Small intestine (tissue), 7 donors: Measurements from ENCODE around the gene HDHD2. TPM values are rescaled to one million over a fixed set of nuclear protein-coding genes. Genes with fewer than 3 reads are reported as not detected.

Experiments used
- DNase-seq, 2 donors: peaks; one replicate each; pipeline versions ENCODE4 v3.0.0 to v3.0.0-alpha.2; 2013
- FAIRE-seq: peaks from 2 replicates; lab custom pipeline; 2012; peaks lifted over from hg19 to GRCh38; lab: Jason Lieb, UNC
- H3K27ac ChIP-seq, 3 donors: one replicate each; pipeline ENCODE4 v1.5.1; 2013; ENCODE audit warnings: low read length in 2 of 3, mild to moderate bottlenecking in 2 of 3, control low read depth in 1 of 3, inconsistent platforms in 1 of 3, low read depth in 1 of 3, moderate library complexity in 1 of 3
- H3K27me3 ChIP-seq, 3 donors: one replicate each; pipeline ENCODE4 v1.6.1; 2013; ENCODE audit warnings: low read length in 3 of 3, inconsistent platforms in 1 of 3; ENCODE audit not compliant: control insufficient read depth in 3 of 3, insufficient read depth in 3 of 3
- H3K36me3 ChIP-seq, 3 donors: one replicate each; pipeline ENCODE4 v1.6.1; 2013; ENCODE audit warnings: low read length in 3 of 3, inconsistent platforms in 1 of 3, low read depth in 1 of 3, mild to moderate bottlenecking in 1 of 3, moderate library complexity in 1 of 3; ENCODE audit not compliant: control insufficient read depth in 3 of 3, insufficient read depth in 2 of 3
- H3K4me1 ChIP-seq, 3 donors: one replicate each; pipeline ENCODE4 v1.6.1; 2013; ENCODE audit warnings: low read length in 2 of 3, inconsistent platforms in 1 of 3, low read depth in 1 of 3, mild to moderate bottlenecking in 1 of 3, moderate library complexity in 1 of 3; ENCODE audit not compliant: control insufficient read depth in 3 of 3, insufficient read depth in 2 of 3
- H3K4me3 ChIP-seq, 3 donors: one replicate each; pipeline ENCODE4 v1.5.1; 2013; ENCODE audit warnings: low read length in 3 of 3, control low read depth in 1 of 3, inconsistent platforms in 1 of 3, low read depth in 1 of 3, mild to moderate bottlenecking in 1 of 3, moderate library complexity in 1 of 3
- H3K9me3 ChIP-seq, 2 donors: one replicate each; pipeline ENCODE4 v1.6.1; 2013; ENCODE audit warnings: low read depth in 1 of 2, low read length in 1 of 2; ENCODE audit not compliant: control insufficient read depth in 2 of 2, insufficient read depth in 1 of 2
- WGBS, 3 donors: extraction: QIAGEN DNeasy Blood & Tissue Kit; methylation state at CpG; one replicate each; pipeline ENCODE4 v1.1.7; 2013; 5-methylcytosine and 5-hydroxymethylcytosine counted together
- polyA plus RNA-seq, 4 donors: library from polyadenylated mRNA; stranded (reverse) in 3 of 4; unstranded in 1 of 4; fragments of 200-250 nt in 3 of 4; fragments of 120-200 nt in 1 of 4; gene quantifications; one replicate each; pipeline versions ENCODE4 v1.2.1 to v1.2.3, GENCODE V29; 2013
- donor health status: healthy with polysubstance abuse.
- donor health status: control.
- donor health status: control.
- donor health status: Bipolar disorder and iron deficiency.
- donor health status: healthy.

The HDHD2 gene
- polyA plus RNA-seq, 4 donors, result 16.5 to 39.0 (median 24.3) TPM

DNA sequence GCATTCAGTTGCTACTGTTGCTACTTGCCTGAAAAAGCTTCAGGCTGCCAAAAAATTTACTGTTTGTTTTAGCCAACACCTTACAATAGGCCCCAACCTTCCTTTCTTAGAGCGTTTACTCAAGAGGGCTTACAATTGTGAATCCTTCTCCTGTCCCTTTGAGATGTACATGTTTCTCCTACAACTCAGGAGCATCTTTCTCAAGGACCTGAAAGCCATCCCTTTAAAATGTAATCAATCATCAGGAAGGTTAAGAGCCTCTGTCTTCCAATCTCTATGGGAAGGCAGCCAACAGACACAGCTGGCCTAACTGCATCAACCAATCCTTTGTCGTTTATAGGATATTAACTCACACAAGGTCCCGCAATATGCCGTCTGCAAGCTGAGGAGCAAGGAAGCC lies 29.2 kb upstream of the HDHD2 start:
- Histone ChIP-seq H3K36me3 (no peaks in the 10 kb centered on the region), H3K4me1 (peaks cover 0 to 4% (median 0%) of the 10 kb centered on the region in 3 donors), H3K27ac (no peak overlapping the region), H3K4me3 (no peak overlapping the region), H3K27me3 (no peaks in the 10 kb centered on the region), H3K9me3 (peaks cover 0 to 2% of the 10 kb centered on the region in 2 donors)
- FAIRE-seq, result no peak
- DNase-seq, result peak in 1 of 2 donors; percentile 10
- WGBS, 3 donors, result 12 to 50% (median 35%) methylated on average over 4 of the region's 4 CpGs

DNA sequence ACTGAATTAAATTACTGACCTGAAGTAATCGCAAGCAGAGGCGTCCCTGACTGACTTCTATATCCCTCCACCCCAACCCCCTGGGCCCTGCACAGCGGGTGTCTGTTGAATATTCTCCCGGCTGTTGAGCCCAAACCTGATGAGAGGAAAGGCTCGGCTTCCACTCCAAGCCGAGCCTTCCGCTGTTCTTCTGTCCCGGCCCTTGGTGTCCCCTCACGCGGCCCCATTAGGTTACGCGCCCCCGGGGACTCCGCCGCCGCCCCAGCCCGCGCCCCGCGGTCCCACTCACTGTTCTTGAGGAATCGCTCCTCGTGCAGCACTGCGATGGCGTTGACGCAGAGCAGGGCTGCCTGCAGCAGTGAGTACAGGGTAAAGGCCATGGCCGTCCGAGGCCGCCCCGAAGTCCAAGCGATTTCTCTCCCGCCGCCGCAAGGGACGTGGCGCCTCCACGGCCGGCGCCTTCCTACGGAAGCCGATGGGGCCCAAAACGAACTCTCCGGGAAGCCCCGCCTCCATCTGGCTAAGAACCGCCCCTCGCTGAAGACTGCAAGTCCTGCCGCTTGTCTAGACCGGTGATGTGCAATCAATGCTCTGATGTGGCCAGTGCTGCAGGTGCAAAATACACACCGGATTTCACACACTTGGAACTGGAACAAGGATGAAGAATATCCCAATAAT lies 25.7 kb upstream of the HDHD2 start, which contains the start of gene IER3IP1:
TSS of gene IER3IP1 (minus strand) at position 467 of the 678 bp plus-strand sequence. CDS start at position 380, 87 bp downstream.
- peak within 1 kb of the TSS; percentile 81 to 94 (median 82) for H3K4me3 ChIP-seq
- no peaks in the 10 kb centered on the region for H3K9me3 ChIP-seq
- H3K27me3 ChIP-seq, result no peaks in the 10 kb centered on the region
- no peaks in the 10 kb centered on the region for H3K36me3 ChIP-seq
- DNase-seq (peak; percentile 88 to 96), FAIRE-seq (no peak)
- peak within 1 kb of the TSS; percentile 75 to 89 (median 77) for H3K27ac ChIP-seq
- WGBS, 3 donors, result 0 to 1% (median 1%) methylated on average over 48 of the region's 48 CpGs
- H3K4me1 ChIP-seq, result peaks cover 0 to 9% (median 0%) of the 10 kb centered on the region in 3 donors

DNA sequence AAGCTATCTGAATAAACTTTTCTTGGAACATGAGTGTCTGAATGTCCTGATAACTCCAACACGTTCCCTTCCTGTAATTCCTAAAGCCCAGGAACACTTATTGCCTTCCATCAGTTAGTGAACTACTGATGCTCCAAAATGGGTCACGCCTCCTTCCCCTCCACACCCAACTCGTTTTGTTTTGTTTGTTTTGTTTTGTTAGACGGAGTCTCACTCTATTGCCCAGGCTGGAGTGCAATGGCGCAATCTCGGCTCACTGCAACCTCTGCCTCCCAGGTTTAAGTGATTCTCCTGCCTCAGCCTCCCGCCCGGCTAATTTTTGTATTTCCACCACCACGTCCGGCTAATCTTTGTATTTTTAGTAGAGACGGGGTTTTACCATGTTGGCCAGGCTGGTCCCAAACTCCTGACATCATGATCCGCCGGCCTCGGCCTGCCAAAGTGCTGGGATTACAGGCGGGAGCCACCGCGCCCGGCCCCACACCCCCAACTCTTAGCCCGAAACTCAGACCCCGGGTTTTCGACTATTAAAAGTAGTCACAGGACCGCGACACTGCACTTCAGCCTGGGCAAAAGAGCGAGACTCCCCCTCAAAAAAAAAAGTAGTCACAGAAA lies 25.1 kb upstream of the HDHD2 start:
- H3K27me3 ChIP-seq, result no peaks in the 10 kb centered on the region
- WGBS, 3 donors, result 2 to 3% (median 2%) methylated on average over 24 of the region's 24 CpGs
- DNase-seq (no peak), FAIRE-seq (no peak)
- H3K27ac ChIP-seq, result peak overlapping the region; percentile 75 to 89 (median 77)
- H3K4me3 ChIP-seq, result peak overlapping the region; percentile 81 to 94 (median 82)
- peaks cover 0 to 9% (median 0%) of the 10 kb centered on the region in 3 donors for H3K4me1 ChIP-seq
- H3K9me3 ChIP-seq, result no peaks in the 10 kb centered on the region
- H3K36me3 ChIP-seq, result no peaks in the 10 kb centered on the region

DNA sequence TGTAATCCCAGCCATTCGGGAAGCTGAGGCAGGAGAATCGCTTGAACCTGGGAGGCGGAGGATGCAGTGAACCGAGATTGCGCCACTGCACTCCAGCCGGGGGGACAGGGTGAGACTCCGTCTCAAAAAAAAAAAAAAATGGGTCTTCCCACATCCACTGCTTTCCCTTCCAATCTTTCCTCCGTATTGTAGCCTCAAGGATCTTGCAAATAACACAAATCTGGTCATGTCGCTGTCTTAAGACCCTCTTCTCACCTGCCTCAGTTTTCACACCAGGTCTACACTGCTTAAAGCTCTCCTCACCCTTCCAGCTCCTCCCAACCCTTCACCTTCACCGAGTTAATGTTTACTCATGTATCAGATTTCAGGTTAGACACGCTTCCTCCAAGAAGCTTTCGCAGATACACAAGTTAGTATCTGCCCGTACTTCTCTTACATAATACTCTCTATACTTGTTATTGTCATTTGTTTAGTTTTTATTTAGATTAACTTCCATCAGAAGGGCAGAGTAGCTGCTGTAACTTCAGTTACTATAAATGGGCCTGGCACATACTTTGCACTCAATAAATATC lies 24.3 kb upstream of the HDHD2 start:
- DNase-seq, result peak; percentile 51 to 68
- Histone ChIP-seq H3K4me3 (peak overlapping the region in 2 of 3 donors; percentile 81 to 94), H3K36me3 (no peaks in the 10 kb centered on the region), H3K4me1 (peaks cover 0 to 9% (median 0%) of the 10 kb centered on the region in 3 donors), H3K9me3 (no peaks in the 10 kb centered on the region), H3K27ac (peak overlapping the region in 1 of 3 donors; percentile 75), H3K27me3 (no peaks in the 10 kb centered on the region)
- no peak for FAIRE-seq
- WGBS, 3 donors, result 43 to 66% (median 60%) methylated on average over 12 to 13 of the region's 13 CpGs

DNA sequence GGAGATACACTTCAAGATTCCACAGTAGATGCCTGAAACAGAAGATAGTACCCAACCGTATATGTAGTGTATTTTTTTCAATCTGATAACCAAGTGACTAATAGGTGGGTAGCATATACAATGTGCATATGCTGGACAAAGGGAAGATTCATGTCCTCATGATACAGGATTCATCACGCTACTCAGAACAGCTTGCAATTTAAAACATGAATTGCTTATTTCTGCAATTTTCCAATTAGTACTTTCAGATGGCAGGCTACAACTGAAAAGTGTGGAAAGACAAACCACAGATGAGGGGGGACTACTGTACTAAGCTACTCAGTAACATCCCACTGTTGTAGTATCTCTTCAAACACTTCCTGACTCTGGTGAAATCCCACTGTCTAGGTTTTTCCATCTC lies 22.2 kb upstream of the HDHD2 start:
- Histone ChIP-seq H3K27ac (no peak overlapping the region), H3K27me3 (no peaks in the 10 kb centered on the region), H3K4me3 (no peak overlapping the region), H3K9me3 (no peaks in the 10 kb centered on the region), H3K36me3 (no peaks in the 10 kb centered on the region), H3K4me1 (peaks cover 0 to 9% (median 0%) of the 10 kb centered on the region in 3 donors)
- DNase-seq, result no peak
- FAIRE-seq, result no peak
- 75 to 82% (median 82%) methylated on average over 2 of the region's 2 CpGs for WGBS, 3 donors

DNA sequence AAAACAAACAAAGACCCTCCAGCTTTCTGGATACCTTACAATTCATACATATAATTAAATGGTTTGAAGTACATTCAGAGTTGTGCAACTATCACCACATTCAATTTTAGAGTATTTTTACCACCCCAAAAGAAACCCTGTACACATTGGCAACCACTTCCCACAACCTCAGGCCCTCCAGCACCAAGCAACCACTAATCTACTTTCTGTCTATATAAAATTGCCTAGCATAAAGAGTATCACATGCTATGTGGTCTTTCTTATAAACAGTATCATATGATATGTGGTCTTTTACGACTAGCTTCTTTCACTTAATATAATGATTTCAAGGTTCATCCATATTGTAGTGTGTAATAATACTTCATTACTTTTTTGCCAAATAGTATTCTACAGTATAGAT lies 18.6 kb upstream of the HDHD2 start:
- peak; percentile 19 for FAIRE-seq
- 75 to 80% (median 75%) methylated on average over 1 of the region's 1 CpG for WGBS, 3 donors
- H3K9me3 ChIP-seq, result no peaks in the 10 kb centered on the region

DNA sequence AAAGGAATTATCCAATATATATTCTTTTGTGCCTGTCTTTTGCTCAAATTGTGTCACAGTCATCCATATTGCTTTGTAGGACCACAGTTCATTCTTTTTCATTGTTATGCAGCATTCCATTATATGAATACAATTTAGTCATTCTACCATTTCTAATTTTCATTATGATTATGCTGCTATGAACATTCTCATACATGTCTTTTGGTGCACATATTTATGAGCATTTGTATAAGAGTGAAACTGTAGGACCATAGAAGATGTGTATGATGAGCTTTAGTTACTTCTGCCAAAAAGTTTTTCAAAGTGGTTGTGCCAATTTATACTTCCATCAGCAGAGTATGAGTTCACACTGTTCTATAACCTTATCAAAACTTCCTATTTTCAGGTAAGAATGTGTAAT lies 18.2 kb upstream of the HDHD2 start:
- Histone ChIP-seq H3K27me3 (no peaks in the 10 kb centered on the region), H3K4me3 (no peak overlapping the region), H3K4me1 (peaks cover 0 to 4% (median 0%) of the 10 kb centered on the region in 3 donors), H3K36me3 (peaks cover 0 to 4% (median 3%) of the 10 kb centered on the region in 3 donors), H3K9me3 (no peaks in the 10 kb centered on the region), H3K27ac (no peak overlapping the region)
- no peak for FAIRE-seq
- DNase-seq, result no peak

More for the DNA sequence above, 18.6 kb upstream of the HDHD2 start:
- Histone ChIP-seq H3K4me3 (no peak overlapping the region), H3K27me3 (no peaks in the 10 kb centered on the region), H3K27ac (no peak overlapping the region), H3K36me3 (peaks cover 0 to 4% (median 3%) of the 10 kb centered on the region in 3 donors), H3K4me1 (peaks cover 0 to 5% (median 0%) of the 10 kb centered on the region in 3 donors)
- DNase-seq, result no peak

DNA sequence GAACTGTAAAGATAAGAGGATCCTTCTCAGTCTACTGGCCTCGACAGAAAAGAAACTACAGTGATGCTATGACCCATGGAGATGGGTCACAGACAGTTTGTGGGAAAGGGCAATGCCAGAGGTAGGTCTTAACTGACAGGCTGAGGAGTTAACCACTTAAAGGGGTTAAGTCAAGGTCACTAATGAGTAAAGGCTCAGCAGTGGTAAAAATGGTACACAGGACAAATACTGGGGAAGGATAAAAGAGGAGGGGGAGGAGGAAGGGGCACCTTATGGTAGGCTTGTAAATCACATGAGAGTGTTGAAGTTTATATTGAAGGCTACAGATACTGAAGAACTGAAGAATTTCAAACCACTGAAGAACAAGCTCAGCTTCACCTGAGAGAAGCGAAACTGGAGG lies 16.0 kb upstream of the HDHD2 start:
- Histone ChIP-seq H3K4me3 (no peak overlapping the region), H3K4me1 (peaks cover 0 to 2% (median 0%) of the 10 kb centered on the region in 3 donors), H3K27me3 (no peaks in the 10 kb centered on the region), H3K27ac (no peak overlapping the region), H3K36me3 (peaks cover 0 to 5% (median 4%) of the 10 kb centered on the region in 3 donors), H3K9me3 (no peaks in the 10 kb centered on the region)
- FAIRE-seq, result no peak
- 60 to 70% (median 64%) methylated on average over 2 of the region's 2 CpGs for WGBS, 3 donors
- no peak for DNase-seq
